HEK293 (cell line): ENCODE data around the gene SORD.

Experiments
- CTCF ChIA-PET: fragments of 350-600 bp; formaldehyde crosslinking; extraction: SDS; loops from one replicate; lab custom pipeline; 2021; ENCODE audit warnings: antibody characterized with exemption; lab: Yijun Ruan, JAX
- POLR2A ChIA-PET: fragments of 300-600 bp; formaldehyde crosslinking; extraction: SDS; loops from one replicate; lab custom pipeline; 2020; ENCODE audit warnings: antibody characterized with exemption, inconsistent platforms; lab: Yijun Ruan, JAX
- H3K27ac ChIP-seq: fragments of 200-500 bp; sonication (Bioruptor generic); 2 replicates; pipeline ENCODE4 v1.5.1; 2014; ENCODE audit warnings: low read depth, low read length, control low read depth, inconsistent platforms; ENCODE audit errors: extremely low read depth
- H3K36me3 ChIP-seq, 2 experiments: fragments of 200-500 bp in 1 of 2; sonication (Bioruptor generic) in 1 of 2; 1 replicate in 1 of 2; 2 replicates in 1 of 2; pipeline ENCODE4 v1.5.1; 2014 to 2017; ENCODE audit warnings: inconsistent platforms in 2 of 2, low read length in 2 of 2; ENCODE audit not compliant: control insufficient read depth in 2 of 2, insufficient read depth in 1 of 2
- H3K4me1 ChIP-seq: fragments of 200-500 bp; sonication (Bioruptor generic); 2 replicates; pipeline ENCODE4 v1.5.1; 2014; ENCODE audit warnings: mild to moderate bottlenecking, low read length, inconsistent platforms; ENCODE audit not compliant: control insufficient read depth, insufficient read depth
- H3K4me3 ChIP-seq: 2 replicates; pipeline ENCODE4 v1.5.1; 2011; ENCODE audit warnings: low read depth, mild to moderate bottlenecking, control low read depth, low read length, moderate library complexity
- H3K9me3 ChIP-seq: fragments of 200-500 bp; sonication (Bioruptor generic); 2 replicates; pipeline ENCODE4 v1.5.1; 2014; ENCODE audit warnings: low read depth, low read length, inconsistent platforms; ENCODE audit not compliant: control insufficient read depth, insufficient read depth
- GLI4 ChIP-seq: fragments of 450-650 bp; formaldehyde crosslinking; IDR thresholded peaks from 2 replicates; pipeline ENCODE4 v1.5.1; 2016; ENCODE audit warnings: missing biosample characterization, missing genetic modification characterization
- HOXC10 ChIP-seq: sonication (generic); formaldehyde crosslinking; IDR thresholded peaks from 2 replicates; pipeline ENCODE4 v1.8.1; 2023; ENCODE audit warnings: mild to moderate bottlenecking, missing genetic modification reagents
- KLF17 ChIP-seq: fragments of 450-650 bp; formaldehyde crosslinking; IDR thresholded peaks from 2 replicates; pipeline ENCODE4 v1.5.1; 2016; ENCODE audit warnings: missing biosample characterization, missing genetic modification characterization
- PRDM4 ChIP-seq: fragments of 450-650 bp; formaldehyde crosslinking; IDR thresholded peaks from 2 replicates; pipeline ENCODE4 v1.5.1; 2017; ENCODE audit warnings: missing biosample characterization, missing genetic modification characterization
- RBAK ChIP-seq: fragments of 450-650 bp; formaldehyde crosslinking; IDR thresholded peaks from 2 replicates; pipeline ENCODE4 v1.5.1; 2016; ENCODE audit warnings: missing biosample characterization, missing genetic modification characterization
- SALL2 ChIP-seq: fragments of 450-650 bp; formaldehyde crosslinking; IDR thresholded peaks from 2 replicates; pipeline ENCODE4 v1.5.0; 2017; ENCODE audit warnings: missing biosample characterization, mild to moderate bottlenecking, missing genetic modification characterization, borderline replicate concordance
- SCRT1 ChIP-seq: fragments of 450-650 bp; formaldehyde crosslinking; IDR thresholded peaks from 2 replicates; pipeline ENCODE4 v1.5.1; 2016; ENCODE audit warnings: missing biosample characterization, missing genetic modification characterization, borderline replicate concordance
- WT1 ChIP-seq: fragments of 450-650 bp; formaldehyde crosslinking; IDR thresholded peaks from 2 replicates; pipeline ENCODE4 v1.5.1; 2016; ENCODE audit warnings: missing biosample characterization, missing genetic modification characterization
- YY2 ChIP-seq: fragments of 450-650 bp; formaldehyde crosslinking; IDR thresholded peaks from 2 replicates; pipeline ENCODE4 v1.5.1; 2016; ENCODE audit warnings: missing biosample characterization, missing genetic modification characterization
- ZBTB20 ChIP-seq: fragments of 450-650 bp; formaldehyde crosslinking; IDR thresholded peaks from 2 replicates; pipeline ENCODE4 v1.5.1; 2016; ENCODE audit warnings: missing biosample characterization, missing genetic modification characterization
- ZFP41 ChIP-seq: fragments of 450-650 bp; formaldehyde crosslinking; IDR thresholded peaks from 2 replicates; pipeline ENCODE4 v1.5.1; 2016; ENCODE audit warnings: missing biosample characterization, missing genetic modification characterization, borderline replicate concordance
- ZNF248 ChIP-seq: fragments of 450-650 bp; formaldehyde crosslinking; IDR thresholded peaks from 2 replicates; pipeline ENCODE4 v1.5.1; 2017; ENCODE audit warnings: missing biosample characterization, missing genetic modification characterization
- ZNF280D ChIP-seq: fragments of 450-650 bp; formaldehyde crosslinking; IDR thresholded peaks from 2 replicates; pipeline ENCODE4 v1.5.1; 2016; ENCODE audit warnings: missing biosample characterization, missing genetic modification characterization
- ZNF292 ChIP-seq: fragments of 450-650 bp; formaldehyde crosslinking; IDR thresholded peaks from 2 replicates; pipeline ENCODE4 v1.5.1; 2016; ENCODE audit warnings: low read depth, missing biosample characterization, missing genetic modification characterization, borderline replicate concordance
- ZNF341 ChIP-seq: fragments of 450-650 bp; formaldehyde crosslinking; IDR thresholded peaks from 2 replicates; pipeline ENCODE4; 2016; ENCODE audit warnings: low read depth, missing biosample characterization, missing genetic modification characterization
- ZNF473 ChIP-seq: fragments of 450-650 bp; formaldehyde crosslinking; IDR thresholded peaks from 2 replicates; pipeline ENCODE4 v1.5.1; 2017; ENCODE audit warnings: missing biosample characterization, missing genetic modification characterization
- ZNF555 ChIP-seq: fragments of 450-650 bp; formaldehyde crosslinking; conservative IDR thresholded peaks from 2 replicates; pipeline ENCODE4 v1.5.1; 2017; ENCODE audit warnings: missing biosample characterization, mild to moderate bottlenecking, missing genetic modification characterization, inconsistent platforms
- ZNF585B ChIP-seq: fragments of 450-650 bp; formaldehyde crosslinking; IDR thresholded peaks from 2 replicates; pipeline ENCODE4 v1.5.1; 2016; ENCODE audit warnings: missing biosample characterization, missing genetic modification characterization
- ZNF629 ChIP-seq: fragments of 450-650 bp; formaldehyde crosslinking; IDR thresholded peaks from 2 replicates; pipeline ENCODE4 v1.5.1; 2017; ENCODE audit warnings: missing biosample characterization, missing genetic modification characterization
- ZNF654 ChIP-seq: fragments of 450-650 bp; formaldehyde crosslinking; IDR thresholded peaks from 2 replicates; pipeline ENCODE4 v1.5.1; 2016; ENCODE audit warnings: low read depth, missing biosample characterization, missing genetic modification characterization
- ZNF677 ChIP-seq: fragments of 450-650 bp; IDR thresholded peaks from 2 replicates; pipeline ENCODE4 v1.5.0; 2018; ENCODE audit warnings: missing biosample characterization, mild to moderate bottlenecking, missing genetic modification characterization, moderate library complexity

Gene SORD

GRCh38 chr15:45110256-45110820 lies 87.3 kb downstream of the SORD start:
- CTCF ChIA-PET: interaction anchor here (0.7 to 1.7 kb wide), 2 partner anchors 8 to 102 kb away, joined by 3 to 8 read pairs; no protein-coding TSS in a partner anchor
- POLR2A ChIA-PET: no interaction called here
- H3K27ac ChIP-seq: no peak overlapping the region
- no peak overlapping the region for H3K4me3 ChIP-seq
- no peaks in the 10 kb centered on the region for H3K9me3 ChIP-seq
- H3K36me3 ChIP-seq: no peaks in the 10 kb centered on the region
- no peaks in the 10 kb centered on the region for H3K4me1 ChIP-seq
- TF ChIP-seq ZBTB20 (tag by site-specific recombination) (no peak), WT1 (no peak), ZNF280D (tag by site-specific recombination) (no peak), ZNF341 (no peak), ZNF654 (no peak), KLF17 (tag by site-specific recombination) (no peak), RBAK (tag by site-specific recombination) (no peak), SALL2 (tag by site-specific recombination) (no peak)
- TF ChIP-seq, all 188 proteins: peak for 0

GRCh38 chr15:45111390-45112142 lies 88.6 kb downstream of the SORD start:
- Histone ChIP-seq H3K36me3 (no peaks in the 10 kb centered on the region), H3K9me3 (no peaks in the 10 kb centered on the region), H3K4me1 (no peaks in the 10 kb centered on the region), H3K27ac (no peak overlapping the region), H3K4me3 (no peak overlapping the region)
- ChIA-PET CTCF (interaction anchor here (0.6 to 1.3 kb wide), 2 partner anchors 52 to 518 kb away, joined by 4 read pairs; no protein-coding TSS in a partner anchor), POLR2A (no interaction called here)
- TF ChIP-seq ZNF629 (tag by site-specific recombination): no peak
- no peak for TF ChIP-seq ZNF248 (tag by site-specific recombination)
- no peak for TF ChIP-seq ZNF677 (tag by site-specific recombination)
- TF ChIP-seq ZNF555 (tag by site-specific recombination): no peak
- no peak for TF ChIP-seq ZNF585B (tag by site-specific recombination)
- no peak for TF ChIP-seq WT1
- no peak for TF ChIP-seq SCRT1 (tag by site-specific recombination)
- TF ChIP-seq ZFP41: no peak
- no peak for TF ChIP-seq ZNF292 (tag by site-specific recombination)
- TF ChIP-seq HOXC10 (CRISPR knock-in tag): no peak
- TF ChIP-seq PRDM4 (tag by site-specific recombination): no peak
- no peak for TF ChIP-seq GLI4
- no peak for TF ChIP-seq YY2 (tag by site-specific recombination)
- no peak for TF ChIP-seq ZNF473 (tag by site-specific recombination)
